22Rv1 (cell line): ENCODE data around the gene MPRIP.
"Not testable (repeated sequence)": the region's sequence is repeated elsewhere in the genome, so short reads cannot be mapped to it uniquely, and the experiment has no call there.

Source experiments
- H3K27ac ChIP-seq: fragments of 450-650 bp; 2 replicates; pipeline ENCODE4 v1.5.1; 2017
- ZFX ChIP-seq: fragments of 450-650 bp; IDR thresholded peaks from 2 replicates; pipeline ENCODE4 v1.6.1; 2017; ENCODE audit warnings: antibody characterized with exemption, borderline replicate concordance
- TF ChIP-seq, protein P1 (sequence below): fragments of 450-650 bp; IDR thresholded peaks from 2 replicates; pipeline ENCODE4 v1.5.1; 2017; ENCODE audit warnings: mild to moderate bottlenecking

Gene MPRIP, protein sequence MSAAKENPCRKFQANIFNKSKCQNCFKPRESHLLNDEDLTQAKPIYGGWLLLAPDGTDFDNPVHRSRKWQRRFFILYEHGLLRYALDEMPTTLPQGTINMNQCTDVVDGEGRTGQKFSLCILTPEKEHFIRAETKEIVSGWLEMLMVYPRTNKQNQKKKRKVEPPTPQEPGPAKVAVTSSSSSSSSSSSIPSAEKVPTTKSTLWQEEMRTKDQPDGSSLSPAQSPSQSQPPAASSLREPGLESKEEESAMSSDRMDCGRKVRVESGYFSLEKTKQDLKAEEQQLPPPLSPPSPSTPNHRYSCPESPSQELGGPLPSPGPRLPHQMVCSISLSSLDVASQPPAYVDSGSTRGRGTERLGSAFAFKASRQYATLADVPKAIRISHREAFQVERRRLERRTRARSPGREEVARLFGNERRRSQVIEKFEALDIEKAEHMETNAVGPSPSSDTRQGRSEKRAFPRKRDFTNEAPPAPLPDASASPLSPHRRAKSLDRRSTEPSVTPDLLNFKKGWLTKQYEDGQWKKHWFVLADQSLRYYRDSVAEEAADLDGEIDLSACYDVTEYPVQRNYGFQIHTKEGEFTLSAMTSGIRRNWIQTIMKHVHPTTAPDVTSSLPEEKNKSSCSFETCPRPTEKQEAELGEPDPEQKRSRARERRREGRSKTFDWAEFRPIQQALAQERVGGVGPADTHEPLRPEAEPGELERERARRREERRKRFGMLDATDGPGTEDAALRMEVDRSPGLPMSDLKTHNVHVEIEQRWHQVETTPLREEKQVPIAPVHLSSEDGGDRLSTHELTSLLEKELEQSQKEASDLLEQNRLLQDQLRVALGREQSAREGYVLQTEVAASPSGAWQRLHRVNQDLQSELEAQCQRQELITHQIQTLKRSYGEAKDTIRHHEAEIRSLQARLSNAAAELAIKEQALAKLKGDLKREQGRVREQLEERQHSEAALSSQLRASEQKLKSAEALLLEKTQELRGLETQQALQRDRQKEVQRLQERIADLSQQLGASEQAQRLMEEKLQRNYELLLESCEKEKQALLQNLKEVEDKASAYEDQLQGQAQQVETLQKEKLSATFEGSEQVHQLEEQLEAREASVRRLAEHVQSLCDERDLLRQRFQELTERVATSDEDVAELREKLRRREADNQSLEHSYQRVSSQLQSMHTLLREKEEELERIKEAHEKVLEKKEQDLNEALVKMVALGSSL (N-terminal part only)

DNA sequence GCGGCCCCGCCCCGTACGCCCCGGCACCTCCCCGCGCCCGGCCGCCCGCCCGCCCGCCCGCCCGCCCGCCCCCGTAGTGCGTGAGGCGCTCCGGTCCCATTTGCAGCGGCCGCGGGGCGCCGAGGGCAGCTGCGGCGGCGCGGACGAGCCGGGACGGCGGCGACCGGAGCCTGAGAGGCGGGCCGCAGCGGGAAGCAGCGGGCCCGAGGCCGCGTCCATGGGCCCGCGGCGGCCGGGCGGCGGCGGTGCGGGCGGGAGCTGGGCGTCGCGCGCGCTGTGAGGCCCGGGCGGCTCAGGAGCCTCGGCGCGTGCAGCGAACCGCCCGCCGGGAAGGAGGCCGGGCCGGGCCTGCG, at the start of gene MPRIP:
MPRIP (plus strand) TSS at position 74 of the 353 bp plus-strand sequence. CDS start 392 bp downstream, outside the sequence.
- TF ChIP-seq ZFX, result no peak
- TF ChIP-seq, protein P1, sequence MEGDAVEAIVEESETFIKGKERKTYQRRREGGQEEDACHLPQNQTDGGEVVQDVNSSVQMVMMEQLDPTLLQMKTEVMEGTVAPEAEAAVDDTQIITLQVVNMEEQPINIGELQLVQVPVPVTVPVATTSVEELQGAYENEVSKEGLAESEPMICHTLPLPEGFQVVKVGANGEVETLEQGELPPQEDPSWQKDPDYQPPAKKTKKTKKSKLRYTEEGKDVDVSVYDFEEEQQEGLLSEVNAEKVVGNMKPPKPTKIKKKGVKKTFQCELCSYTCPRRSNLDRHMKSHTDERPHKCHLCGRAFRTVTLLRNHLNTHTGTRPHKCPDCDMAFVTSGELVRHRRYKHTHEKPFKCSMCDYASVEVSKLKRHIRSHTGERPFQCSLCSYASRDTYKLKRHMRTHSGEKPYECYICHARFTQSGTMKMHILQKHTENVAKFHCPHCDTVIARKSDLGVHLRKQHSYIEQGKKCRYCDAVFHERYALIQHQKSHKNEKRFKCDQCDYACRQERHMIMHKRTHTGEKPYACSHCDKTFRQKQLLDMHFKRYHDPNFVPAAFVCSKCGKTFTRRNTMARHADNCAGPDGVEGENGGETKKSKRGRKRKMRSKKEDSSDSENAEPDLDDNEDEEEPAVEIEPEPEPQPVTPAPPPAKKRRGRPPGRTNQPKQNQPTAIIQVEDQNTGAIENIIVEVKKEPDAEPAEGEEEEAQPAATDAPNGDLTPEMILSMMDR, result no peak
- H3K27ac ChIP-seq, result peak within 1 kb of the TSS; percentile 58

DNA sequence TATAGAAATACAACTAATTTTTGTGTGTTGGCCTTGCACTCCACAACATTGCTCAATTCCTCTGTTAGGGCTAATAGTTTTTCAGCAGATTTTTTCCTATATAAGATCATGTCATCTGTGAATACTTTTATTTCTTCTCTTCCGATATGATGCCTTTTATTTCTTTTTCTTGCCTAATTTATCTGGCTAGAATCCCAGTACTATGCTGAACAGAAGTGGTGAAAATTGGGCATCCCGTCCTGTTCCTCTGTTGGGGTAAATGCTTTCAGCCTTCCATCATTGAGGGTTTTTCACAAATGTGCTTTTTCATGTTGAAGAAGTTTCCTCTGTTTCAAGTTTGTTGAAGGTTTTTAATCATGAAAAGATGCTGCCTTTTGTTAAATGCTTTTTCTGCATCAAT, 47.6 kb upstream of the MPRIP start:
- no peak for TF ChIP-seq ZFX
- TF ChIP-seq, protein P1, result no peak
- H3K27ac ChIP-seq, result no peak overlapping the region

DNA sequence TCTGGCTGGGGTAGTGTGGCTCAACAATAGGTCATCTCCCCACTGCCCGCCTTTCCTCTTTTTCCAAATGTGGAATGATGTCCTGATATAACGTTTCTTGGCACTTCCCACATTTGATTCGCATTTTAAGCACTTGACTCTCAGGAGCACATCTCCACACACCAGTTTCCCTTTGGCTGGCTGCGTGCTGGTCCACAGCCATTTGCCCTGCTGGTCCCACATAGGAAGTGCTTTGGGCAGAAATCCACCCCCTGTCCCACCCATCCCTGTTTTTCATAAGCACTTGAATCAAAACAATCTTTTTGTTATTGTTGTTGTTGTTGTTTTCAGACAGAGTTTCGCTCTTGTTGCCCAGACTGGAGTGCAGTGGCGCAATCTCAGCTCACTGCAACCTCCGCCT, 46.3 kb upstream of the MPRIP start:
- no peak for TF ChIP-seq ZFX
- TF ChIP-seq, protein P1, result no peak
- no peak overlapping the region for H3K27ac ChIP-seq

DNA sequence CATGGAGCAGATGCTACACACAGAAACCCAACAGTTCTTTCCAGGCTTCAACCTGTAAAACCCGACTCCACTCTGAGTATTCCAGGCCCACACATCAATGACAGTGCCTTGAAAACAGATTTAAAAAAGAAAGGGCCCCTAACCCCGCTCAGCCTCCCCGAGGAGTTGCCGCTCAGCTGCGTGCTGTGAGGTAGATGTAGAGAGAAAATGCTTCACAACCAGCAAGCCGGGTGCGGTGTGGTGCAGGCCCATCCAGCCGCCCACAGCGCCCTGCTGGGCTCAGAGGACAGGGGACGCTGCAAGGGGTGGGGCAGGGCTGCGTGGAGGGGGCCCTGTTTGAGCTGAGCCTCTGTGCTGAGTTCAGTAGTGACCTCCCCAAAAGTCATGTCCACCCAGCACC, 45.5 kb upstream of the MPRIP start:
- not testable (repeated sequence) for H3K27ac ChIP-seq

DNA sequence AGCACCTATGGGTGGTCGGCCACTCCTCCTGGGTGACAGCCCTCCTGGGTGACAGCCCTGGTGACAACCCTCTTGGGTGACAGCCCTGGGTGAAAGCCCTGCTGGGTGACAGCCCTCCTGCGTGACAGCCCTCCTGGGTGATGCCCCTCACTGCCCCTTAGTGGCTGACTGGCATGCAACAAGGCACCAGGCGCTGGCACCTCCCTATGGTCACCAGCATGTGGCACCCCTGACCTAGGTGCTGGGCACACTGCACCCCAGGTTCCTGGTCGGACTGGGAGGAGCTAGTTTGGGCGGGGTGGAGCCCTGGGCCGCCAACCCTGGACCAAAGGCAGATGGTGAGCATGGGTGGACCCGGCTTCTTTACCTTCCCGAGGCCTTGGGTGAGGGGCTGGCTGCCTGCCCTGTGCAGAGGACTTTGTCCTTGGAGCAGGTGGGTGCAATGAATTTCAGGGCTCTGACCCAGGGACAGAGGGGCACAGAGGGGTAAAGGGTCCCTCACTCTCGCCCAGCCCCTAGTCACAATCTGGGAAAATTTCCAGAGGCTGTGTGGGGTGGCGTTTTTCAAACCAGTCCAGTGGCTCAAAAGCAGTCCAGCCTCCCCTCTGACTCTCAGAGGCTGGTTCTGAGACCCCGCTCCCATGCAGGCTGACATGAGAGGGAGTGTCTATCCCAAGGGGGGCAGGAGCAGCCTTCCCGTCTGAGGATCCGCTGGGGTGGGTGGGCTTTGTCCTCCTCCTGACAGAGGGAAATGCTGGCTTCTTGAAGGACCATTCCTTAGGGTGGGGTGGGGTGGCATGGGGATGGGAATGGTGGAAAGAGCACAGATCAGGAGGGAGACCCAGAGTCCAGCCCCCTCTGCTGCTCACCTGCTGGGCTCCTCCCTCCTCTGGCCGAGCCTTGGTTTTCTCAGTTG, 44.5 kb upstream of the MPRIP start:
- no peak overlapping the region for H3K27ac ChIP-seq
- TF ChIP-seq ZFX, result no peak
- TF ChIP-seq, protein P1, result no peak; the same call in 1 of the 2 replicates

DNA sequence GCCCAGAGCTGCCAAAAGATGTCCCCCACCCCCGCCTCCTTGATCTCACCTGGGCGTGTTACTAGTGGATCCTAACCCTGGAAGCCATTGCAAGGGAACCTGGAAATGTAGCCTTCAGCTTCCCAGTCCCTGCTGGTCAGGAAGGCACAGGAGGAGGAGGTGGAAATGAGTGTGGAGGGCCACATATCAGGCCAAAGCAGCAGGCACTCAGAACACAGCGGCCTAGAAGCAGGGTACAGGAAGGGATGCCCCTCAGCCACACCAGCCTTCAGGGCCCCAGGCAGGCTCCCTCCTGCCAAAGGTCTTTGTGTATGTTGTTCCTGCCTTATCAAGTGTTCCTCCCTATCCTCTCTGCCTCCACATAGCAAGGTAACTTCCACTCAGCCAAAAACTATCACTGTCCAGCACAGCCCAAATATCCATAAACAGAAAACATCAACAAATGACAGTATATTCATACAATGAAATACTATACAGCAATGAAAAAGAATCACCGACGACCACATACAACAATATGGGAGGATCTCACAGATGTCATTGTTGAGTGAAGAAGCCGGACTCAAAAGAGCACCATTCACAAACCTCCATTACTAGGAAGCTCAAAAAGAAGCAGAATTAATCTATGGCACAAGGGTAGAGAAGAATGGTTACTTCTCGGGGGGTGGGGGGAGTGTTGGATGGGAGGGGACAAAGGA, 42.2 kb upstream of the MPRIP start:
- no peak for TF ChIP-seq ZFX
- TF ChIP-seq, protein P1, result no peak
- no peak overlapping the region for H3K27ac ChIP-seq
